HG03571 (cell line): ENCODE measurements around the gene PAX9.

Experiments used
- ATAC-seq: cut with Tn5 transposase; IDR thresholded peaks from one replicate; pipeline ENCODE4 v1.9.1; 2021; ENCODE audit not compliant: unreplicated experiment

PAX9 gene

GRCh38 chr14:36655963-36656686 is 5.5 kb upstream of the PAX9 start:
- ATAC-seq, result no peak

- ATAC-seq, result no peak
Measured at GRCh38 chr14:36656687-36657398, 4.8 kb upstream of the PAX9 start.

DNA sequence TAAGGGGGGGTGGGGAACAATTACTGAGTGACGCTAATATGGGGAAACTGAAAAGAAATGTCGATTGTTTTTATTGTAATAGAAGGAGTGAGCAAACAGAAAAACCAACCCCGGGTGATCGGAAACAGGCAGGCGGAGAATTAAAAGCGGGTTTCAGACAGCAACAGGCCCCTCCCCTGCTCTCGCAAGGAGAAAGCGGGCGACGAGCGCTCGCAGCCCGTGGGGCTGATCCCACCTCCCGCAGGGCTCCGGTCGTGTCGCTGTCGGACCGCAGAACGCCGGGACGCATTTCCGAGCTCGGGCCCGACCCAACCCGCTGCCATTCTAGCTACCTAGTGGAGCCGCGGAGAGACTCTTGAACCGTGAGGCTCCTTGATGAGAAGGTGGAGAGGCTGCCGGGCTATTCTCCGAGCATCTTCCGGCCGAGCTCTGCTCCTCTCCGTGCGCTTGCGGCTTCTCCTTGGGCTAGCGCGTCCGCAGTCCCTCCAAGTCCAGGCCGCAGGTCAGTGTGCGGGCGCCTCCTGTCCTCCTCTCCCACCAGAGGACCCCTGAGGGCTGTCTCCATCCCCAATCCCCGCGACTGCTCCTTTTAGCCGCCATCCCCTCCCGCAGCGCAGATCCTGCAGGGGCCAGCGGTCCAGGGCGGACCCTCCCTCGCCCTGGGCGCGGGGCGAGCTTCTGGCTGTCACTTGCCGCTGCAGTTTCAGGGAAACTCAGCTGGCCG is 4.1 kb upstream of the PAX9 start:
- no peak for ATAC-seq

GRCh38 chr14:36658123-36659009 is 3.3 kb upstream of the PAX9 start:
- ATAC-seq, result no peak

DNA sequence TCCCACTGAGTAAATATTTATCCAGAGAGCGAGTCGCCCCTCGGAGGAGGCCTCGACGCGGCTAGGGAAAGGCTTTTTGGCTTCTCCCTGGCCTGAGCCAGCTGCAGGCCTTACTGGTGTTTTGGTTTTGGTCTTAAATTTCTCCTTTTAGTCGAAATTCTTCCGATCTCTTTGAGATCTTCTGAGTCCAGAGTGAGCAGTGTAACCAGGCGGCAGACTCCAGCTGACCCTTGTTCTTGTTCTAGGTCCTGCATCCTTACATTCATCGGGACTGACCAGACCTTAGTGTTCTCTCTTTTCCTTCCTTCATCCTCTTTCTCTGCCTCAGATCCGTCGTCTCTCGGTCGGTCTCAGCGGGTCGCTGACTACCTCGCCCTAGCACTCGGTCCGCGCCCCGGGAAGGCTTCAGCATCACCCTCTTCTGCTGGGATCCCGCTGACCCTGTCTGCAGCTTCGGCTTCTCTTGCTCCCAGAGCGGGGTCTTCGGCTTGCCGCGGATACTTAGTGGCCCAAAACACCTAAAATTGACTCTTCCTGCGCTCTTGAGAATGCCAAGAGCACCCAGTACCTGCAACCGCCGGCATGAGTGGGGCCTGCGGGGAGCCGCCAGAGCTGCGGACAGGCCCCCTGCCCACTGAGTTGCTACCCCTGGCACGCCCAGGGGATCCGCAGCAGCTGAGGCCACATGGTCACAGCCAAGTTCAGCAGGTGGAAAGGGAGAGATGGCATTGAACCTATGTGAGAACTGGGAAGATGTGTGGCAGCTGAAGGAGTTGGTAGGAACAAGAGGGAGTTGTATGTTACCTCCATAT is 2.4 kb upstream of the PAX9 start:
- no peak for ATAC-seq

DNA sequence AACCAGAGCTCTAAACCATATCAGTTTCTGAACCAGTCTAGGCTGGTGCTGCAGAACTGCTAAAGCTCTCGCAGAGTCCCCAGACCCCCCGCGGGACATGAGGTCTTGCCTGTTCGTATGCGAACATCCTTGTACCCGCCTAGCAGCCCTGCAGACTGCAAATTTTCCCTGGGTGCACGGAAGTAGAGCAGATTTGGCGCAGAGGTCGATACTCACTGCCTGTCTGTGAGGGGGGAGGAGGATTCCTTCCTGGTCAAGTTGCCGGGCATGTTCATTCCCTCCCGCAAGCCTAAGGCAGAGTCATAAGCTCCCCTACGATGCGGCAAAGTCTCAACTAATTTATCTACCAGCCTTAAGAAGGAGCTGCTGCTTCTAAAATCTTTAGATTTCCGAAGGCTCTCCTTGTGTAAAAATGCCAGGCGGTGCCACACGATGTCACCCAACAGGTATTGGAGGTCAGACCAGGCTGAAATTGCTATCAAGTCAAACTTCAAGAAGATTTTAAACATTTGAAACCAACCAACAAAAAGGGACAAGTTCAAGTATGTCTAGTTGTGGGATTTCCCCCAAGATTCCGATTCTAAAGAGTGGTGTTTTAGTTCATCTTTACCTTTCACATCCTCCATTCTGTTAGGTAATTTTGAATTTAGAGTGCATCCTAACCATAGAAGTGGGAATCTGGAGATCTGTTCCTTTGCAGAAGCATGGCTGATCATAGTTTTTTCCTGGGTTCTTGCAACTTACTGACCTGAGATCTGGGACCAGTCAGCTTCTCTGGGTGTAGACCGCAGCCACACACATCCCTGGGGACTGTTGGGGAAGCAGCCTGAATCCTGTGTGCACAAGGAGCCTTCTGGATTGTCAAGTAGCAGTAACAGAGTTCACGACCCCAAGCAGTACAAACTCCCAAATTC is 1.6 kb upstream of the PAX9 start:
- ATAC-seq, result no peak

GRCh38 chr14:36660736-36661505 is 739 bp upstream of the PAX9 start:
- ATAC-seq, result no peak

DNA sequence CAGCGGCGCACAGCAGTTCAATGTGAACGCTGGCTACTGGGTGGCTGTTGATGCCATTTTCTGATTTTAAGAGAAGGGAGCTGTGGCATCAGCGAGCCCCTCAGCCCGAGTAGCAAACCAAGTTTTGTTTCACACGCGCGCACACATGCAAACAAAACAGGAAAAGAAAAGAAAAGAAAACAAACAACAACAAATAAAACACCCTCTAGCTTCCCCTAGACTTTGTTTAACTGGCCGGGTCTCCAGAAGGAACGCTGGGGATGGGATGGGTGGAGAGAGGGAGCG is 540 bp downstream of the PAX9 start:
- no peak for ATAC-seq

DNA sequence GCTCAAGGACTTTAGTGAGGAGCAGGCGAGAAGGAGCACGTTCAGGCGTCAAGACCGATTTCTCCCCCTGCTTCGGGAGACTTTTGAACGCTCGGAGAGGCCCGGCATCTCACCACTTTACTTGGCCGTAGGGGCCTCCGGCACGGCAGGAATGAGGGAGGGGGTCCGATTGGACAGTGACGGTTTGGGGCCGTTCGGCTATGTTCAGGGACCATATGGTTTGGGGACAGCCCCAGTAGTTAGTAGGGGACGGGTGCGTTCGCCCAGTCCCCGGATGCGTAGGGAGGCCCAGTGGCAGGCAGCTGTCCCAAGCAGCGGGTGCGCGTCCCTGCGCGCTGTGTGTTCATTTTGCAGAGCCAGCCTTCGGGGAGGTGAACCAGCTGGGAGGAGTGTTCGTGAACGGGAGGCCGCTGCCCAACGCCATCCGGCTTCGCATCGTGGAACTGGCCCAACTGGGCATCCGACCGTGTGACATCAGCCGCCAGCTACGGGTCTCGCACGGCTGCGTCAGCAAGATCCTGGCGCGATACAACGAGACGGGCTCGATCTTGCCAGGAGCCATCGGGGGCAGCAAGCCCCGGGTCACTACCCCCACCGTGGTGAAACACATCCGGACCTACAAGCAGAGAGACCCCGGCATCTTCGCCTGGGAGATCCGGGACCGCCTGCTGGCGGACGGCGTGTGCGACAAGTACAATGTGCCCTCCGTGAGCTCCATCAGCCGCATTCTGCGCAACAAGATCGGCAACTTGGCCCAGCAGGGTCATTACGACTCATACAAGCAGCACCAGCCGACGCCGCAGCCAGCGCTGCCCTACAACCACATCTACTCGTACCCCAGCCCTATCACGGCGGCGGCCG is 1.1 kb downstream of the PAX9 start:
- no peak for ATAC-seq

- ATAC-seq, result no peak
Measured at GRCh38 chr14:36663404-36664321, 2.0 kb downstream of the PAX9 start.

GRCh38 chr14:36664322-36665193 is 2.9 kb downstream of the PAX9 start:
- ATAC-seq, result no peak

- no peak for ATAC-seq
Measured at GRCh38 chr14:36665887-36666415, 4.3 kb downstream of the PAX9 start.

- ATAC-seq, result no peak
Measured at GRCh38 chr14:36666416-36667206, 5.0 kb downstream of the PAX9 start.

GRCh38 chr14:36667679-36668078 is 6.0 kb downstream of the PAX9 start:
- ATAC-seq, result no peak

GRCh38 chr14:36671149-36671548 is 9.5 kb downstream of the PAX9 start:
- ATAC-seq, result no peak
